HEK293T (cell line): ENCODE measurements around the gene SRGAP3.
A peak's percentile ranks its signal among the peaks of the same experiment; 100 is the strongest.

Experiments
- CTCF ChIA-PET: fragments of 350-600 bp; formaldehyde crosslinking; extraction: SDS; loops from one replicate; lab custom pipeline; 2021; ENCODE audit warnings: antibody characterized with exemption, inconsistent platforms; lab: Yijun Ruan, JAX
- POLR2A ChIA-PET: fragments of 350-600 bp; formaldehyde crosslinking; extraction: SDS; loops from one replicate; lab custom pipeline; 2020; ENCODE audit warnings: antibody characterized with exemption, inconsistent platforms; lab: Yijun Ruan, JAX
- DNase-seq: peaks from one replicate; pipeline ENCODE4 v3.0.0; 2012; ENCODE audit warnings: mixed read lengths; ENCODE audit errors: extremely low spot score
- ARNT ChIP-seq: fragments of 450-650 bp; IDR thresholded peaks from 2 replicates; pipeline ENCODE4 v1.6.1; 2017; ENCODE audit warnings: mild to moderate bottlenecking
- BHLHE40 ChIP-seq: fragments of 450-650 bp; IDR thresholded peaks from 2 replicates; pipeline ENCODE4 v1.6.1; 2016; ENCODE audit warnings: mild to moderate bottlenecking, moderate library complexity, borderline replicate concordance
- CTBP1 ChIP-seq: fragments of 450-650 bp; IDR thresholded peaks from 2 replicates; pipeline ENCODE4 v1.6.1; 2016; ENCODE audit warnings: borderline replicate concordance
- ELF4 ChIP-seq: fragments of 450-650 bp; IDR thresholded peaks from 2 replicates; pipeline ENCODE4 v1.6.1; 2017; ENCODE audit warnings: antibody characterized with exemption
- FOXA1 ChIP-seq: fragments of 450-650 bp; IDR thresholded peaks from 2 replicates; pipeline ENCODE4 v1.6.1; 2016; ENCODE audit warnings: mild to moderate bottlenecking
- FOXK2 ChIP-seq: fragments of 450-650 bp; IDR thresholded peaks from 2 replicates; pipeline ENCODE4 v1.6.1; 2016; ENCODE audit warnings: mild to moderate bottlenecking
- FOXM1 ChIP-seq: fragments of 450-650 bp; IDR thresholded peaks from 2 replicates; pipeline ENCODE4 v1.6.1; 2017; ENCODE audit warnings: mild to moderate bottlenecking, borderline replicate concordance
- HDGF ChIP-seq: fragments of 450-650 bp; IDR thresholded peaks from 2 replicates; pipeline ENCODE4 v1.6.1; 2017; ENCODE audit warnings: antibody characterized with exemption, borderline replicate concordance
- L3MBTL2 ChIP-seq: fragments of 450-650 bp; conservative IDR thresholded peaks from 2 replicates; pipeline ENCODE4 v1.6.1; 2016; ENCODE audit warnings: mild to moderate bottlenecking
- LEF1 ChIP-seq: fragments of 450-650 bp; IDR thresholded peaks from 2 replicates; pipeline ENCODE4 v1.6.1; 2017; ENCODE audit warnings: mild to moderate bottlenecking, borderline replicate concordance
- NFRKB ChIP-seq: fragments of 450-650 bp; IDR thresholded peaks from 2 replicates; pipeline ENCODE4 v1.6.1; 2016; ENCODE audit warnings: mild to moderate bottlenecking, moderate library complexity
- PKNOX1 ChIP-seq: fragments of 450-650 bp; IDR thresholded peaks from 2 replicates; pipeline ENCODE4 v1.6.1; 2016
- SP1 ChIP-seq: fragments of 450-650 bp; IDR thresholded peaks from 2 replicates; pipeline ENCODE4 v1.6.1; 2017
- SUZ12 ChIP-seq: fragments of 450-650 bp; IDR thresholded peaks from 2 replicates; pipeline ENCODE4 v1.6.1; 2016; ENCODE audit warnings: mild to moderate bottlenecking
- TARDBP ChIP-seq: fragments of 450-650 bp; IDR thresholded peaks from 2 replicates; pipeline ENCODE4 v1.6.1; 2016
- ZNF384 ChIP-seq: fragments of 450-650 bp; IDR thresholded peaks from 2 replicates; pipeline ENCODE4 v1.6.1; 2016

The SRGAP3 gene

GRCh38 chr3:9147215-9147895, 102.1 kb downstream of the SRGAP3 start:
- ChIA-PET CTCF (no interaction called here), POLR2A (no interaction called here)
- DNase-seq: no peak
- TF ChIP-seq FOXA1 (no peak), ZNF384 (no peak), TARDBP (no peak), FOXM1 (no peak), HDGF (no peak)

GRCh38 chr3:9146367-9147071, 102.9 kb downstream of the SRGAP3 start:
- no peak for DNase-seq
- CTCF ChIA-PET: no interaction called here
- POLR2A ChIA-PET: no interaction called here
- TF ChIP-seq L3MBTL2 (no peak), FOXA1 (no peak), ELF4 (no peak), ZNF384 (no peak), PKNOX1 (no peak), NFRKB (no peak), HDGF (no peak), FOXK2 (no peak), FOXM1 (no peak), SP1 (no peak), ARNT (no peak), BHLHE40 (no peak)

GRCh38 chr3:9143184-9143583, 106.3 kb downstream of the SRGAP3 start:
- ChIA-PET POLR2A (no interaction called here), CTCF (interaction anchor here (1.6 kb wide), 1 partner anchor 159 kb away, joined by 4 read pairs; no protein-coding TSS in a partner anchor)
- TF ChIP-seq FOXM1 (no peak), TARDBP (no peak), L3MBTL2 (no peak), PKNOX1 (no peak), LEF1 (no peak), ELF4 (no peak), FOXA1 (no peak), SUZ12 (no peak), ZNF384 (no peak)
- DNase-seq: no peak

- CTCF ChIA-PET: interaction anchor here (1.6 kb wide), 1 partner anchor 160 kb away, joined by 4 read pairs; no protein-coding TSS in a partner anchor
- peak; percentile 50 for DNase-seq
- no peak for TF ChIP-seq NFRKB
- peak; percentile 23; the same call in 1 of the 2 replicates for TF ChIP-seq ZNF384
- peak; percentile 65; the same call in 1 of the 2 replicates for TF ChIP-seq CTBP1
- no peak for TF ChIP-seq L3MBTL2
- TF ChIP-seq PKNOX1: peak; percentile 93
- POLR2A ChIA-PET: no interaction called here
These were observed 107.1 kb downstream of the SRGAP3 start for GRCh38 chr3:9142362-9142761.

GRCh38 chr3:9141928-9142289, 107.5 kb downstream of the SRGAP3 start:
- no peak for DNase-seq
- ChIA-PET POLR2A (no interaction called here), CTCF (interaction anchor here (1.6 kb wide), 1 partner anchor 160 kb away, joined by 4 read pairs; no protein-coding TSS in a partner anchor)
- TF ChIP-seq SP1: no peak
- no peak for TF ChIP-seq FOXM1
- TF ChIP-seq TARDBP: no peak
- no peak for TF ChIP-seq ELF4
- TF ChIP-seq PKNOX1: no peak
- no peak for TF ChIP-seq L3MBTL2
- TF ChIP-seq ZNF384: no peak
- no peak for TF ChIP-seq HDGF
- no peak for TF ChIP-seq CTBP1
- TF ChIP-seq SUZ12: no peak
- no peak for TF ChIP-seq NFRKB

- POLR2A ChIA-PET: no interaction called here
- DNase-seq: no peak
- TF ChIP-seq SP1: no peak
- no peak for TF ChIP-seq SUZ12
- no peak for TF ChIP-seq ZNF384
- no peak for TF ChIP-seq ELF4
- TF ChIP-seq TARDBP: no peak
- TF ChIP-seq NFRKB: no peak
- no peak for TF ChIP-seq BHLHE40
- no peak for TF ChIP-seq FOXM1
- TF ChIP-seq ARNT: no peak
- no peak for TF ChIP-seq FOXA1
- TF ChIP-seq PKNOX1: no peak
- TF ChIP-seq L3MBTL2: no peak
- CTCF ChIA-PET: interaction anchor here (0.5 kb wide), 1 partner anchor 15 kb away, joined by 4 read pairs; no protein-coding TSS in a partner anchor
These were observed 110.1 kb downstream of the SRGAP3 start for GRCh38 chr3:9139366-9139765.
